Measurements from ENCODE around the gene MIER1. TPM values are rescaled to one million over a fixed set of nuclear protein-coding genes. Genes with fewer than 3 reads are reported as not detected.

The MIER1 gene
- total RNA-seq, 1 donor from 2014 or later, result 15.2 TPM

- ATAC-seq (ENCODE audit: poor library complexity), result no peak
- intact Hi-C loops (cut with DNase I), result no loop called here
- no peak for DNase-seq
Observed at GRCh38 chr1:66982561-66983260, 57.9 kb downstream of the MIER1 start.

GRCh38 chr1:66984491-66984890, 59.7 kb downstream of the MIER1 start:
- intact Hi-C loops (cut with DNase I), result no loop called here
- DNase-seq, result no peak

GRCh38 chr1:66985835-66986234, 61.0 kb downstream of the MIER1 start:
- intact Hi-C loops (cut with DNase I), result no loop called here
- ATAC-seq (ENCODE audit: poor library complexity) (no peak), DNase-seq (no peak)

More at GRCh38 chr1:66984491-66984890, 59.7 kb downstream of the MIER1 start:
- no peak for ATAC-seq (ENCODE audit: poor library complexity)

GRCh38 chr1:66993076-66993475, 68.3 kb downstream of the MIER1 start:
- intact Hi-C loops (cut with DNase I), result no loop called here
- DNase-seq (no peak), ATAC-seq (ENCODE audit: poor library complexity) (no peak)

- peak; percentile 72 for ATAC-seq (ENCODE audit: poor library complexity)
- DNase-seq, result no peak
- intact Hi-C loops (cut with DNase I), result no loop called here
Observed at GRCh38 chr1:66996018-66996682, 71.4 kb downstream of the MIER1 start.

- intact Hi-C loops (cut with DNase I), result no loop called here
- DNase-seq (no peak), ATAC-seq (ENCODE audit: poor library complexity) (no peak)
Observed at GRCh38 chr1:66998972-66999371, 74.2 kb downstream of the MIER1 start.

- ATAC-seq (ENCODE audit: poor library complexity) (no peak), DNase-seq (no peak)
- intact Hi-C loops (cut with DNase I), result no loop called here
Observed at GRCh38 chr1:66999640-67000400, 75.0 kb downstream of the MIER1 start.

- DNase-seq, result no peak
Observed at GRCh38 chr1:67001682-67002425, 77.1 kb downstream of the MIER1 start.

GRCh38 chr1:67004176-67004575, 79.4 kb downstream of the MIER1 start:
- no peak for ATAC-seq (ENCODE audit: poor library complexity)
- intact Hi-C loops (cut with DNase I), result no loop called here
- no peak for DNase-seq

More at GRCh38 chr1:67001682-67002425, 77.1 kb downstream of the MIER1 start:
- intact Hi-C loops (cut with DNase I), result no loop called here
- ATAC-seq (ENCODE audit: poor library complexity), result peak; percentile 88

GRCh38 chr1:67005068-67005467, 80.3 kb downstream of the MIER1 start:
- intact Hi-C loops (cut with DNase I), result no loop called here
- DNase-seq (peak; percentile 39), ATAC-seq (ENCODE audit: poor library complexity) (peak; percentile 51)

GRCh38 chr1:67009792-67010191, 85.0 kb downstream of the MIER1 start:
- ATAC-seq (ENCODE audit: poor library complexity) (no peak), DNase-seq (no peak)
- intact Hi-C loops (cut with DNase I), result no loop called here

GRCh38 chr1:67013573-67013972, 88.8 kb downstream of the MIER1 start:
- intact Hi-C loops (cut with DNase I), result no loop called here
- DNase-seq (no peak), ATAC-seq (ENCODE audit: poor library complexity) (peak; percentile 38)

GRCh38 chr1:67018574-67018973, 93.8 kb downstream of the MIER1 start:
- DNase-seq (no peak), ATAC-seq (ENCODE audit: poor library complexity) (no peak)
- intact Hi-C loops (cut with DNase I), result no loop called here

- no peak for ATAC-seq (ENCODE audit: poor library complexity)
- intact Hi-C loops (cut with DNase I), result no loop called here
- DNase-seq, result no peak
Observed at GRCh38 chr1:67019121-67019520, 94.3 kb downstream of the MIER1 start.

- DNase-seq (no peak), ATAC-seq (ENCODE audit: poor library complexity) (peak; percentile 60)
- intact Hi-C loops (cut with DNase I), result no loop called here
Observed at GRCh38 chr1:67019600-67020136, 94.9 kb downstream of the MIER1 start.

- no peak for DNase-seq
- intact Hi-C loops (cut with DNase I), result no loop called here
- peak; percentile 48 for ATAC-seq (ENCODE audit: poor library complexity)
Observed at GRCh38 chr1:67020304-67020703, 95.5 kb downstream of the MIER1 start.

GRCh38 chr1:67020765-67021164, 96.0 kb downstream of the MIER1 start:
- ATAC-seq (ENCODE audit: poor library complexity), result peak; percentile 55
- no peak for DNase-seq
- intact Hi-C loops (cut with DNase I), result no loop called here

GRCh38 chr1:67029472-67029871, 104.7 kb downstream of the MIER1 start:
- DNase-seq, result no peak
- ATAC-seq (ENCODE audit: poor library complexity), result no peak
- intact Hi-C loops (cut with DNase I), result no loop called here

Measured in Right ventricle myocardium superior (tissue), 1 donor.